ENCODE data around the gene CRYBG3.
A peak's percentile ranks its signal among the peaks of the same experiment; 100 is the strongest.

Gene CRYBG3

DNA sequence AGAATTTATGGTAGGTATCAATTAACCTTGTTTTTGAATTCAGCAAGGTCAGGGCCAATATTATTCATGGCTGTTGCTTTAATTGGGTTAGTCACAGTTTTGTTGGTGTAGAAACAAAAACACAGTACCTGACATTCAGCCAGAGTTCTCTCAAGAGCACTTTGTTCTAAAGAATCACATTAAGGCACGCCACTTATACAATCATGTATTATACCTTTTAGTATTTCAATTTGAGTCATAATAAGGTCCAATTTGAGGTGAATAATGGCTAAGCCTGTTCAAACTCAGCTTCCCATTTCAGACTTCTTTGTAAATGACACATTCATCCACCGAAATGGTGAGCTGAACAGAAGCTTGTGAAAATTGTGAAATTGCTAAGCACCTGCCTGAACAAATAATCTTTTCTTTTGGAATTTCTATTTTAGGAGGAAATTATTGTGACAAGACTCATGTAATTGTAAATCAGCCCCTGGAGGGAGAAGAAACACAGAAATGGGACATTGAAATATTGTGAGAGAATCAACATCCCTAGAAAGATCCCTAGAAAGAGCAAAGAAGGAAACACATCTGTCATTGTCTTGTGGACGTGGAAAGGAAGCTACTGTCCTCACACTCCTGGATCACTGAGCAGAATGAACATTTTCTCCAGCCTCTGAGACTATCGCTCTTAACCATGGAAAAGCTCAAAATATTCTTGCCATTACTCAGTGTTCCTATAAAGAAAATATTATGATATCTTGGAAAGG is 121.2 kb downstream of the CRYBG3 start:
- no peak for DNase-seq (ENCODE audit: low read depth in 2 of 2)

DNA sequence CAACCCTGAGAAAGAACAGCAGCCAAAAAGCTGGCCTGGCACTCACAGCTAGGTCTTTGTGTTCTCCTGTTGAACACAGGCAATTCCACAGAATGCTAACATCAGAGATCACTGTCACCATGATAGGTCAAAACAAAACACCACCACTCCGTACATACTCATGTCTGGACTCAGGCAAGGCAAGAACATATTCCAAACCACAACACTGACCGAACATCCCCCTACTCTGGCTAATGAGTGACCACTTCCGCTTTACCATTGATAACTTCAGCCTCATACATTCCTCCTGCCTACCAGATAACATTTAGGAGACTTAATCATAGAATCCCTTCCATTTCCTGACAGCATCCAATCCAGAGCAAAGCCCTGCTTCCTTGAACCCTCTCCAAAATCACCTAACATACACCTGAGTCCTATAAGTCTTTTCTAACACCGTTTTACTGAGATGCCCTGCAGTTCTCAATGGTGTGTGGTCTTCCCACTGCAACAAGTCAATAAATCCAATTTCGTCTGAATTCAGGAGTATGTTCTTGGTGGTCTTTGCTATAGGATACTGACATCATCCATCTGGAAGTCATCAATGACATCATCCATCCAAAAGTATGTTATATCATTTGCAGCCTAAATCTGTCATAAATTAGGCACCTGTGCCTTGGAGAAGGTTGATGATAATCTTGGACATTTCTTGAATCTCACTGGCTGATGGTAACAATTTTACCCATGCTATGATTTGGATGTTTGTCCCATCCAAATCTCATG is 126.7 kb downstream of the CRYBG3 start:
- DNase-seq (ENCODE audit: low read depth in 2 of 2), result no peak

DNA sequence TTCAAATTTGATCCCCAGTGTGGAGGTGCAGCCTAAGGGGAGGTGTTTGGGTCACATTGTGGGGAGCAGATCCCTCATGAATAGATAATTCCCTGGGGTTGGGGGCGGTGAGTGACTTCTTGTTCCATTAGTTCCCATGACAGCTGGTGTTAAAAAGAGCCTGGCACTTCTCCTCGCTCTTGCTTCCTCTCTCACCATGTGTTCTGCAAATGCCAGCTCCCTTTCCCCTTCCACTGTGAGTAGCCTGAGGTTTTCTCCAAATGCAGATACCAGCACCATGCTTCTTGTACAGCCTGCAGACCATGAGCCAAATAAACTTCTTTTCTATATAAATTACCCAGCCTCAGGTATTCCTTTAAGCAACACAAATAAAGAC is 127.3 kb downstream of the CRYBG3 start:
- no peak for DNase-seq (ENCODE audit: low read depth in 2 of 2)

DNA sequence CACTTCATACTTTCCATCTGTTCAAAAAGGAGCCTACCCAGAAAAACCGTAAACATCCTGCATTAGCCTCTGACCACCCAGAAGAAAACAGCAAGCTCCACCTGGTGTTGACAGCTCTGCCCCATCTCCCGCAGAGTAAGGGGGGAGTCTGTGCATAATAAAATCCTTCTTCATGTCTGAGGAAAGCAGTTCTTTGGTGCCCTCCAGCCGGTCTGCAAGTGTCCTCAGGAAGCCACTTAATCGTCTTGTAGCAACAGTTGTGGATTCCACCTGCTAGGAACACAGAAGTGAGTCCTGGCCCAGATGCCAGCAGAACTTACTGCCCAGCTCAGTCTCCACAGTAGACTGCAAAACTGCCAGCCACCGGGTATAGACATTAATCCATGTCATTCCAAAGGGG is 127.9 kb downstream of the CRYBG3 start:
- DNase-seq (ENCODE audit: low read depth in 2 of 2), result no peak

DNA sequence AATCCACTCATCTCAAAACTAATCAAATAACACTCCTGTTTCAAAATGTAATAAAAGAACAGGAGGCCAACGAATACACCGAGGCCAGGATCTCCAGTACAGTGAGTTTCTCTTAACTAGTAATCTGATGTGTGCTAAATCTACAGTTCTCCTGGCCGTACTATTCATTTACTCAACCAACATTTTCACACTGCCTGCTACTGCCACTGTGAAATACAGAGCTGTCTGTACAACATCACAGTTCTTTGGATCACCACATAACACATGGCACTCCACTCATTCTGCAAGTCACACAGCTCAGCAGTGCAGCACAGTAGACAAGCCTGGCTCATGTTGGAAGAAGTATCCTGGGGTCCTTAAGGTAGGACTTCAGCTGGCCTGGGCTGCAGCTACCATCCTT is 128.5 kb downstream of the CRYBG3 start:
- no peak for DNase-seq (ENCODE audit: low read depth in 2 of 2)

DNA sequence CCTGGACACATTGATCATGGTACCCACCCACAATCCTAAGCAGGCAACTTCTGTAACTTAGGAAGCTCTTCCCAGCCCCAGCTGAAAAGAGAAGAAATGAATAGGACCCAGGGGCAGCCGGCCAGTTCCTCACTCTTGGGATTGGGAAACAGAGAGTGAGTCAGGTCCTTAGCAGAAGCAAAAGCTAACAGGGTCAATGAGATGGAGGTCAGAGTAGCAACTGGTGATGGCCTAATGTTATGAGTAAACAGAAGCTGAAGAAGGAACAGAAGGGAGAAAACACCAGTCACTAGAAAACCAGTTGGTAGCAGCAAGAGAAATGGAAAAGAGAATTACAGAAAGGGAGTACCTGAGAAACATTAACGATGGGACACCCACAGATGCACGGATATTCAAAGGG is 130.5 kb downstream of the CRYBG3 start:
- no peak for DNase-seq (ENCODE audit: low read depth in 2 of 2)

DNA sequence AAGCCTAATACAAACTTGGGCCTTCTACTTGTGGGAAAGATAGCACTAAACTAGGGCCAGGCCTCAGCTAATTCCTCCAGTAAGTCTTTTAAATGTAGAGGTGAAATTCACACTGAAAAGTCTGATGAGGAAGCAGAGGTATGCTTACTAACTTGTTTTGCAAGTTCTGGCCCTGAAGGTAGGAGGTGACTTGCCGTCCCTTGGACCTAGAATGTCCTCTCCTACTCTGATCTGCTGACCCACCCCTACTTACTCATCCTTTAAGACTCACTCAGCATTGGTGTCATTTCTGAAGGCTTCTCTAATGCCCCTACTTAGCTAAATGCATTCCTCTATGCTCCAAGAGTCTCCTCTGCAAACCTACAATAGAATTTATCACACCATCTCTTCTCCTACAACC is 131.1 kb downstream of the CRYBG3 start:
- DNase-seq (ENCODE audit: low read depth in 2 of 2), result no peak

DNA sequence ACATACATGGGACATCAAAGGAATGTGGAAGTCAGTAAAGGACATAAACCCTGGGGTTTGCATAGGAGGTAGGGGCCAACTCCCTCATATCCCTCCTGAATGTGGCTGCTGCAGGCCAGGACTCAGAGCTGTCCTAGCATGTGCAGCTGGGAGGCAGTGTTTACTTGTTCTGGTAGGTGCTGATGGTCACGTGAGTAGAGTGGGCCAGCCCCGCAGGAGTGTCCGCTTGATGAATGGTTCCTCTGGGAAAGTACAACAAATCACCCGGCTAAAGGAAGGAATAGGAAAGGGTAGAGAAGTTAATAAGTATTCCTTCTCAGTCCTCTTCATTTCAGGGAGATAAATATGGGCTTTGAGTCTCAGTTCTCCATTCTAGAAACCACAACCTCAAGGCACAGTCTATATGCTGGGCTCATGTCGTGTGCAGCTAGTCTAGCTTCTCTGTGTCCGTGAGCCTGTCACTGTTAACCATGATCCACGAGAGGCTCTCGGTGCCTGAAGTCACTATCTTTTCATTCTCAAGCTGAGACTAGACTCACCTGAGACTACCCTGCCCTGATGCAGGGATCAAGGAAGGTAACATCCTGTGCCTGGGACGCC is 132.5 kb downstream of the CRYBG3 start:
- no peak for DNase-seq (ENCODE audit: low read depth in 2 of 2)

DNA sequence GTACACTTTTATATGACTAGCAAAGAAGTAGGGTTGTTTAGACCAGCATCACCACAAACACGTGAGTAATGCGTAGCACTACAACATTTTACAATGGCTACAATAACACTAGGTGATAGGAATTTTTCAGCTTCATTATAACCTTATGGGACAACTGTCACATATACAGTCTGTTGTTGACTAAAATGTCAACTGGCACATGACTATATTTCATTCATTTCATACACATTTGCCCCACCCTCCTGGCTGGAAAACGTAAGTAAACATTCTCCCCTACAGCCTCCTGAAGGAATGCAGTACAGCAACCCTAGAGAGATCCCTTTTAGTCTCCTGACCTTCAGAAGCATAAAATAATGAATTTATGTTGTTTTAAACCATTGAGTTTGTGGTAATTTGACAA is 134.2 kb downstream of the CRYBG3 start:
- DNase-seq (ENCODE audit: low read depth in 2 of 2), result no peak

DNA sequence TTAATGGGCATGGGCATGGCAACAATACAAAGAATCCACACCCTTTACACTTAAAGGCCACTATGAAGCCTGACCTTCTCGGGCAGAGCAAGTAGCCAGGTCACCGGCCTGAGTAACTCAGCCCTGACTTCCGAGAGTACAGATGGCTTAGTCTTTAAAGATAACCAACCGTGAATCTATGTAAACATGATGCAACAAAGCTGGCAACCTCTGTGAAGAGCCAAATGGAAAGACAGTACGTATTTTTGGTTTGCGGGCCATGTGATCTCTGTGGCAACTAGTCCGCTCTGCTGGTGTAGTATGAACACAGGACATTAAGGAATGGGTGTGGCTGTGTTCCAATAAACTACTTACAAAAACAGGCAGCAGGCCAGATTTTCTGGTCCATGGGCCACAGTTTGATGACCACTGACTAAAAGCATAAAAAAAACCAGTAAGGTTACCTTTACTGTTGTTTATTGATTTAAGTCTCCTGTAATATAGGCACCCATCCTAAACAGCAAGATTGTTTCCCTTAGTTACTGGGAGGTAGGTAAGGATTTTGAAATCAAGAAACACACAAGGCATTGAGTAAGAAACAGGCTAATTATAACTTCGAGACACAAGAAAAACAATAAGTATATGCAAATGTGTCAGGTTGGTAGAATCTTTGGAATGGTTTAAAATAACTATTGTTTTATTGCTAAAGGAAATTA is 136.0 kb downstream of the CRYBG3 start:
- no peak for DNase-seq (ENCODE audit: low read depth in 2 of 2)

DNA sequence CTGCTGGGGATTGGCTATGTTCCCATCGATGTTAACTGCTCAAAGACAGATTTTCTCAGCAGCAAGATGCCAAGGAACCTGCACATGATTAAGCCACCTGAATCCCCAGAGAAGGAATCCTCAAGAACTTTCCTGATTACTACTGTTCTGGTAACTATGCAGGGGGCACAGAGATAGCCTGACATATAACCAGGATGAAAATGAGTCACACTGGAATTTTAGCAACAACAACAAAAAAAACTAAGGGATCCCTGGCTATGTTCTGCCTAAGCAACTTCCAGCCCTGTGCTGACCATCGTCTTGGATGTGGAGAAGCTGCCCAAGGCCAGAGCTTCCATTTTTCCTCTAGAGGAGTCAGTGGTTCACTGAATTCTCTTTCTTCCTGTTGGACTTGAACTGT is 136.6 kb downstream of the CRYBG3 start:
- peak in 1 of 2 experiments; percentile 12 for DNase-seq (ENCODE audit: low read depth in 2 of 2)

DNA sequence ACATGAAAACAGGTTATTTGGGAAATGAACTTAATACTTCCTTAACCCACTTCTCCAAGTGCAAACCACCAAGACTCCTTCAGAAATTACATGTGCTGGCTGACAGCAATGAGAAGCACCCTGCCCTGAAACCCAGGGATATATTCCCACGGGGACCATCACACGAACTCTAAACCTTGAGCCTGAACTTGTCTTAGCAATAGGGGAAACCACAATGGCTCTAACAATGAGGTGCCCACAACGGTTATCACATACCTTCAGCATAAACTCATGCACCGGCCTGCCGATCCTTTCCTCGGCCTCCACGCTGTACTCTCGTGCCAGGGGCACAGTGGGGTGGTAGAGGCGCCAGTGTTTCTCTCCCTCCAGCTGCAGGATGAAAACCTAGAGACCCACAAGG is 137.0 kb downstream of the CRYBG3 start:
- DNase-seq (ENCODE audit: low read depth in 2 of 2), result no peak

DNA sequence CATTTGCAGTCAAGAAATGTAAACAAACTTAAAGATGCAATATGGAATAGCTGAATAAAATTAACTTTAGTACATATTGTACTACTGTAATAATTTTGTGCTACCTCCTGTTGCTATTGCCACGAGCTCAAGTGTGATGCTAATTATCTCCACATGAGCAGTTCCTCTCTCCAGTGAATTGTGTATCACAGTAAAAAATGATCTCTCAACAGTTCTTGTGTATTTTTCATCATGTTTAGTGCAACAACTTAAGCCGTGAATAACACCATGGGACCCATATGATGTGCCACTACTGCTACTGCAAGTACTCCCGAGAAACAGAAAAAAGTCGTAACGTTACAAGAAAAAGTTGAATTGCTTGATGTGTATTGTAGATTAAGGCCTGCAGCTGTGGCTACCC is 138.1 kb downstream of the CRYBG3 start:
- no peak for DNase-seq (ENCODE audit: low read depth in 2 of 2)

DNA sequence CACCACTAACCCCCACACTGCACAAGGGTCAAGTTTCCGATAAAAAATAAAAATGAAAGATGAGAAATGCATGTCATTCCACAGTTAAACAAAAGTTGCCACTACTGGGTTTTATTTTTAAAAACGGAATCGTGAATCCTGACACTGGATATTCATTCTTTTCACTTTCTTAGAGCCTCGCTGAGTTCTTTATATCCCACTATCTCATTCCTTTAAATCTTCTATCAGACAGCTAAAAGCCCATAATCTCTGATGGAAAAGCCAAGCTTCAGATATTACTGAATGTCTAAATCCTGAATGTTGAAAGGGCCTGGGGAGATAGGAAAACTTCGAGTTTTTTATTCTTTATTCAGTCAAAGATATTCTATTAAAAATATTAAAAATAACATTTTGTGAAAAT is 138.7 kb downstream of the CRYBG3 start:
- DNase-seq (ENCODE audit: low read depth in 2 of 2), result no peak

DNA sequence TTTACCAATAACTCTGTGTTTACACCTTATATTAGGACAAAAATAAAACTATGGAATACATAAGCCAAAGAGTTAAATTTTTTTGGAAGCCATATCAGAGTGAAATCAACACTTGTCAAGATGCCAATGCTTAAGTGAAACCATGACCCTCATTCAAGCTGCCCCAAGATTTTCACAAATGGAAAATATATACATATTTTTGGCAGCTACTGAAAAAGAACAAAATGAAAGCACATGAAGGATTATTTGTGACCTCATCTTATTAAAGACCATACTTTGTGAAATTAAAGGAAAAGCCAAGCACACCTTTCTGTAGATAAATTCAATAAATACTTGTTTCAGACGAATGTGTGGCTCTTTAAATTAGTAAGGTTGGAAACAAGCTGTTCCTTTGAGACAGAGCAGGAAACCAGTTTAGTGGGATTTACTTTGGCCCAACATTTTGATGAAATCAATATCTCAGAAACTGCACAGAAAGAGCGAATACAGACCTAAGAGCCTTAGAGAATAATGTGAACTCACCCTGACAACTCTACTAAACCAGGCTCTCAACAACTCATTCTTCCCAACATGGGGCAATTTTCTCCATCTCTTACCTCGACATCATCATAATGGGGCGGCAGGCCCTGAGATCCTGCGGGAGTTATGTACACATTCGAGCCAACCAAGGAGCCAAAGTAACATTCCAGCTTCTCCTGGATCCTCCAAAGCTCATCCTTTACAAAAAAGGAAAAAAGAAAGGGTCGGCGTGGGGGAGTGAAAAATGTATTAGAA is 139.4 kb downstream of the CRYBG3 start:
- no peak for DNase-seq (ENCODE audit: low read depth in 2 of 2)

DNA sequence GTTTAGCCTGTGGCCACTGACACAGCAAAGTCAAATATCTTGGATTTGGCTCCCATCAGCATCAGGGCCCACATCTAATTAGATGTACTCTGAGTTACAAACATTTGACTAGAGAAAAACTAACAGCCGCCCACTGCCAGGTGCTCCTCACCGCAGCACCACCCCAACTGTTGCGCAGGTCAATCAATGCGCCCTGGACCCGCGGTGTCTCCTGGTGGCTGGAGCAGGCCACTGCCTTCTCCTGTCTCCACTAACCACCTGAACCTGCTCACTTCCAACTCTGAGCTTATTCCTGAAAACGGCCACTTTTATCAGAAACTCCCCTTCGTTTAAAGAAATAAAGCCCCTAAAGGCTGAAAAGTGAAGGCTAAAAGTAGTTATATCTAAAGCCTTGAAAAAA is 146.2 kb downstream of the CRYBG3 start:
- no peak for DNase-seq (ENCODE audit: low read depth in 2 of 2)

DNA sequence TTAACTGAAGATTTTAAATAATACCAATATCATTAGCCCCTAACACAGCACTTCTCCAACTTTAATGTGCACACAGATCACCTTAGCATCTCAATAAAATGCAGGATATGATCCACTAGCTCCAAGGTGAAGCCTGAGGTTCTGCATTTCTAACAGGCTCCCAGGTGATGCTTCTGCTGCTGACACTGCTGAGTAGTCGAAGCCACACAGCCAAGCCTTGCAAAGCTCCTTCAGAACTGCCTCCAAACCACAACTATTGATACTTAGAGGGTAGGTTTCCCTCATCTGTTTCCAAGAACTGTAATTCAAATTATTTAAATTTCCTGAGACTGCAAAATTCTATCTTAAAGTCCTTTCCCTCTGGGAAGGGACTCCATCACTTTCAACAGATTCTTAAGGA is 146.6 kb downstream of the CRYBG3 start:
- no peak for DNase-seq (ENCODE audit: low read depth in 2 of 2)

DNA sequence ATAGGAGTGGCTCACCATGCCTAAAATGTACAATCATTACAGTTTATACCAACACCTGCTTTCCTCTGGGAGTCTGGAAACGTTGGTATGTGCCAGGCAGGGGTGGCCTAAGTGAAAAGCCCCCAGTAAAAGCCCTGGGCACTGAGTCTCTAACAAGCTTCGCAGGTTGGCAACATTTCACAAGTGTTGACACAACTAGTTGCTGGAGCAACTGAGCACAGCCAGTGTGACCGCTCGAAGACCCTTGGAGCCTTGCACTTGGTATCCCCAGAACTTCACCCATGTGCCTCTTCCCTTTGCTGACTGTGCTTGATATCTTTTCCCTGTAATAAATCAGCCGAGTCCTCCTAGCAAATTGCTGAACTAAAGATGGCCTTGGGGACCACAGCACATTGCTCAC is 147.7 kb downstream of the CRYBG3 start:
- no peak for DNase-seq (ENCODE audit: low read depth in 2 of 2)

DNA sequence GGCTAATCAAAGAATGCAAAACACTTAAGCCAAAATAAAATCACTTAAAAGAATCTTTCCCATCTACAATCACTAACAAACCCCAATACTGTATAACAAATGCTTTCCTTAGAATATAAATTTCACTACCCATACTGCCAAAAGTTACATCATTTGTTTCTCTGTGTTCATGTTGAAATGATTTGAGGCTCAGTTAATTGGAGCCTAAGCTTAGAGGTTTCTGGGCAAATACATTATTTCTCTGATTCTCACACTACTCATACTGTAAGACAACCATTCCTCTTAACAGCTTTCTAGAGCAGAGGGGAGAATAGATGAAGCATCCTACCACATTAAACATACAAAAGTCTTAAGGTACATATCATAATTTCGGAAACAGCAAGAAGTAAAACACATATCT is 148.3 kb downstream of the CRYBG3 start:
- DNase-seq (ENCODE audit: low read depth in 2 of 2), result peak; percentile 21 to 25

DNA sequence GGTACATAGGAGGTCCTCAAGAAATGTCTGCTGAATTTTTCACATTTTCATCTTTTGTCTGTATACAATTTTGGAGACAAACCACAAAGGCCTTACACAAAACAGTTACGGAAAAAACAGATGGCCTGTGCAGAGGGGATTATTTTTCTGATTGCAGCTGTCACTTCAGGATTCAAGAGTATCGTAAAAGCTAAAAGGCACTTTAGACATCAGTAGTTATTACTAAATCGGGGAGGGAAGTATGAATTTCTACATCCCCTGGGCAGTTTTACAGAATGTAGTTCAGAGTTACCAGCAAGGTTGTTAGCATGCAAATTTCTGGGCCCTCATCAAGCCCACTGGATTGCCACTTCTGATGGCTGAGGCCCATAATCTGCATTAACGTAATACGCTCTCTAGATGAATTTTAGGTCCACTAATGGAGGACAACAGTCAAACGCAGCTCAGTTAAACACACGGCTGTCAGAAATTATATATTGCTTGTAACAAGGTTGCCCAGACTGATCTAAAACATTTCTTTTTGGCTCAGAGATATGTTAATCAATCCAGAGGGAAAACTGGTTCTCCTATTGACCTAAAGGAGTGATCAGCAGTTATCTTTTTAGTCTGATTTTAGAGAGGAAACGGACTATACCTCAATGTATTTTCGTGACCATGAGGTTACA is 149.3 kb downstream of the CRYBG3 start:
- no peak for DNase-seq (ENCODE audit: low read depth in 2 of 2)

All from fibroblast of skin of left quadriceps (primary cell).